HepG2 (cell line): ENCODE measurements around the gene BSND. TPM values are rescaled to one million over a fixed set of nuclear protein-coding genes. Genes with fewer than 3 reads are reported as not detected.
A peak's percentile ranks its signal among the peaks of the same experiment; 100 is the strongest.

Source experiments
- ARNT2 ChIP-seq: sonication (generic); formaldehyde crosslinking; IDR thresholded peaks from 2 replicates; pipeline ENCODE4 v1.8.0; 2022; ENCODE audit warnings: mild to moderate bottlenecking, low read depth, missing genetic modification reagents, moderate library complexity
- CCAR2 ChIP-seq: fragments of 200-400 bp; formaldehyde crosslinking; optimal IDR thresholded peaks from 2 replicates; pipeline ENCODE3; 2018; ENCODE audit warnings: low read depth, mild to moderate bottlenecking, low read length, moderate library complexity
- ETV5 ChIP-seq: IDR thresholded peaks from 2 replicates; pipeline ENCODE4 v1.6.1; 2018; ENCODE audit warnings: missing biosample characterization, missing genetic modification reagents, inconsistent platforms, borderline replicate concordance
- ETV6 ChIP-seq: sonication (generic); formaldehyde crosslinking; conservative IDR thresholded peaks from 2 replicates; pipeline ENCODE4 v1.4.0; 2020; ENCODE audit warnings: missing genetic modification reagents
- GZF1 ChIP-seq: sonication (generic); formaldehyde crosslinking; IDR thresholded peaks from 2 replicates; pipeline ENCODE4 v1.5.1; 2020; ENCODE audit warnings: mild to moderate bottlenecking, missing genetic modification reagents
- KAT8 ChIP-seq: IDR thresholded peaks from 2 replicates; pipeline ENCODE4 v1.6.1; 2016; ENCODE audit warnings: missing genetic modification reagents, missing compliant biosample characterization
- KMT2B ChIP-seq: IDR thresholded peaks from 2 replicates; pipeline ENCODE4 v1.6.1; 2016; ENCODE audit warnings: missing genetic modification reagents, missing compliant biosample characterization
- MTF1 ChIP-seq: sonication (generic); formaldehyde crosslinking; IDR thresholded peaks from 2 replicates; pipeline ENCODE4 v1.5.0; 2020; ENCODE audit warnings: missing genetic modification reagents
- NAIF1 ChIP-seq: sonication (generic); formaldehyde crosslinking; IDR thresholded peaks from 2 replicates; pipeline ENCODE4 v1.5.0; 2020; ENCODE audit warnings: mild to moderate bottlenecking, missing genetic modification reagents, borderline replicate concordance
- RBM22 ChIP-seq: fragments of 200-400 bp; formaldehyde crosslinking; optimal IDR thresholded peaks from 2 replicates; pipeline ENCODE3; 2017; ENCODE audit warnings: mild to moderate bottlenecking, low read length, moderate library complexity
- SRY ChIP-seq: sonication (generic); formaldehyde crosslinking; IDR thresholded peaks from 2 replicates; pipeline ENCODE4 v1.8.0; 2022; ENCODE audit warnings: mild to moderate bottlenecking, missing genetic modification reagents
- TOPORS ChIP-seq: sonication (generic); formaldehyde crosslinking; IDR thresholded peaks from 2 replicates; pipeline ENCODE4 v1.8.0; 2023; ENCODE audit warnings: mild to moderate bottlenecking, missing genetic modification reagents
- ZKSCAN8 ChIP-seq: IDR thresholded peaks from 2 replicates; pipeline ENCODE4 v1.6.1; 2016; ENCODE audit warnings: borderline replicate concordance, missing genetic modification reagents, missing compliant biosample characterization
- ZNF263 ChIP-seq: sonication (generic); formaldehyde crosslinking; IDR thresholded peaks from 2 replicates; pipeline ENCODE4 v1.4.0; 2020; ENCODE audit warnings: missing genetic modification reagents
- ZNF337 ChIP-seq: sonication (generic); formaldehyde crosslinking; IDR thresholded peaks from 2 replicates; pipeline ENCODE4 v1.5.1; 2020; ENCODE audit warnings: missing genetic modification reagents, low read depth, mild to moderate bottlenecking, borderline replicate concordance
- ZNF570 ChIP-seq: sonication (generic); formaldehyde crosslinking; IDR thresholded peaks from 2 replicates; pipeline ENCODE4 v1.4.0; 2020; ENCODE audit warnings: mild to moderate bottlenecking, missing genetic modification reagents, borderline replicate concordance
- ZNF720 ChIP-seq: sonication (generic); formaldehyde crosslinking; IDR thresholded peaks from 2 replicates; pipeline ENCODE4 v1.4.0; 2020; ENCODE audit warnings: missing genetic modification reagents
- ZNF724P ChIP-seq: sonication (generic); formaldehyde crosslinking; IDR thresholded peaks from 2 replicates; pipeline ENCODE4 v1.8.0; 2022; ENCODE audit warnings: missing genetic modification reagents, borderline replicate concordance
- ZNF766 ChIP-seq: sonication (generic); formaldehyde crosslinking; IDR thresholded peaks from 2 replicates; pipeline ENCODE4 v1.5.0; 2020; ENCODE audit warnings: missing genetic modification reagents, borderline replicate concordance
- ZNF768 ChIP-seq: sonication (generic); formaldehyde crosslinking; IDR thresholded peaks from 2 replicates; pipeline ENCODE4 v1.4.0; 2020; ENCODE audit warnings: missing genetic modification reagents
- polyA plus RNA-seq, 8 experiments: library from polyadenylated mRNA; depleted of rRNA in 3 of 8; stranded (reverse) in 7 of 8; unstranded in 1 of 8; fragments of >200 nt; fragmentation: Illumina TruSeq in 4 of 8; extraction: Trizol in 4 of 8; gene quantifications; 2 replicates each; pipeline versions ENCODE4 v1.2.1 to v1.2.3, GENCODE V29; 2011 to 2016; ENCODE audit warnings: low read depth in 4 of 8, missing spikeins in 1 of 8, mixed read lengths in 1 of 8; ENCODE audit not compliant: insufficient read depth in 1 of 8
- total RNA-seq, 5 experiments: library from RNA; depleted of rRNA; stranded (reverse); fragments of >200 nt; fragmentation: Illumina TruSeq; extraction: Trizol; gene quantifications; 2 replicates each; pipeline ENCODE4 v1.2.3, GENCODE V29; 2016; ENCODE audit warnings: low read depth in 1 of 5
- TF ChIP-seq, protein P1 (sequence below): sonication (generic); formaldehyde crosslinking; IDR thresholded peaks from 2 replicates; pipeline ENCODE4 v1.8.0; 2022; ENCODE audit warnings: mild to moderate bottlenecking, missing genetic modification reagents, borderline replicate concordance
- TF ChIP-seq, protein P2 (sequence below): sonication (generic); IDR thresholded peaks from 2 replicates; pipeline ENCODE4 v1.6.1; 2016; ENCODE audit warnings: low read depth, borderline replicate concordance
- TF ChIP-seq, protein P3 (sequence below): IDR thresholded peaks from 2 replicates; pipeline ENCODE4 v1.6.1; 2016; ENCODE audit warnings: missing compliant biosample characterization, missing genetic modification reagents, borderline replicate concordance
- TF ChIP-seq, protein P4 (sequence below): sonication (generic); formaldehyde crosslinking; IDR thresholded peaks from 2 replicates; pipeline ENCODE4 v1.5.1; 2020; ENCODE audit warnings: mild to moderate bottlenecking, missing genetic modification reagents, borderline replicate concordance
- TF ChIP-seq, protein P5 (sequence below): IDR thresholded peaks from 2 replicates; pipeline ENCODE4 v1.6.1; 2012; ENCODE audit warnings: inconsistent platforms

Gene BSND
- total and polyA plus RNA-seq, 2 of the 13 experiments (the other 11 are each of a cell fraction or from before 2014, with no cell fraction given): not detected

DNA sequence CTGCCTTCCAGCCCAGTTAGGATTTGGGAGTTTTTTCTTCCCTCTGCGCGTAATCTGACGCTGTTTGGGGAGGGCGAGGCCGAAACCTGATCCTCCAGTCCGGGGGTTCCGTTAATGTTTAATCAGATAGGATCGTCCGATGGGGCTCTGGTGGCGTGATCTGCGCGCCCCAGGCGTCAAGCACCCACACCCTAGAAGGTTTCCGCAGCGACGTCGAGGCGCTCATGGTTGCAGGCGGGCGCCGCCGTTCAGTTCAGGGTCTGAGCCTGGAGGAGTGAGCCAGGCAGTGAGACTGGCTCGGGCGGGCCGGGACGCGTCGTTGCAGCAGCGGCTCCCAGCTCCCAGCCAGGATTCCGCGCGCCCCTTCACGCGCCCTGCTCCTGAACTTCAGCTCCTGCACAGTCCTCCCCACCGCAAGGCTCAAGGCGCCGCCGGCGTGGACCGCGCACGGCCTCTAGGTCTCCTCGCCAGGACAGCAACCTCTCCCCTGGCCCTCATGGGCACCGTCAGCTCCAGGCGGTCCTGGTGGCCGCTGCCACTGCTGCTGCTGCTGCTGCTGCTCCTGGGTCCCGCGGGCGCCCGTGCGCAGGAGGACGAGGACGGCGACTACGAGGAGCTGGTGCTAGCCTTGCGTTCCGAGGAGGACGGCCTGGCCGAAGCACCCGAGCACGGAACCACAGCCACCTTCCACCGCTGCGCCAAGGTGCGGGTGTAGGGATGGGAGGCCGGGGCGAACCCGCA, 40.8 kb downstream of the BSND start, which contains the start of gene PCSK9 (continued):
- TF ChIP-seq MTF1 (CRISPR knock-in tag): no peak; the same call in none of the 2 replicates
- TF ChIP-seq, protein P1, sequence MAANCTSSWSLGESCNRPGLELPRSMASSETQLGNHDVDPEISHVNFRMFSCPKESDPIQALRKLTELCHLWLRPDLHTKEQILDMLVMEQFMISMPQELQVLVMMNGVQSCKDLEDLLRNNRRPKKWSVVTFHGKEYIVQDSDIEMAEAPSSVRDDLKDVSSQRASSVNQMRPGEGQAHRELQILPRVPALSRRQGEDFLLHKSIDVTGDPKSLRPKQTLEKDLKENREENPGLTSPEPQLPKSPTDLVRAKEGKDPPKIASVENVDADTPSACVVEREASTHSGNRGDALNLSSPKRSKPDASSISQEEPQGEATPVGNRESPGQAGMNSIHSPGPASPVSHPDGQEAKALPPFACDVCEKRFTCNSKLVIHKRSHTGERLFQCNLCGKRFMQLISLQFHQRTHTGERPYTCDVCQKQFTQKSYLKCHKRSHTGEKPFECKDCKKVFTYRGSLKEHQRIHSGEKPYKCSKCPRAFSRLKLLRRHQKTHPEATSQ (CRISPR knock-in tag): peak; percentile 90; the same call in 1 of the 2 replicates
- peak; percentile 85; the same call in 1 of the 2 replicates for TF ChIP-seq ZNF766 (CRISPR knock-in tag)
- peak; percentile 97 for TF ChIP-seq ARNT2 (CRISPR knock-in tag)
- peak; percentile 94; the same call in 1 of the 2 replicates for TF ChIP-seq ZNF337 (CRISPR knock-in tag)
- TF ChIP-seq ZNF263 (CRISPR knock-in tag): peak; percentile 92
- TF ChIP-seq SRY (CRISPR knock-in tag): peak; percentile 96
- TF ChIP-seq ETV5 (CRISPR knock-in tag): peak; percentile 32; the same call in 1 of the 2 replicates
- TF ChIP-seq, protein P2, sequence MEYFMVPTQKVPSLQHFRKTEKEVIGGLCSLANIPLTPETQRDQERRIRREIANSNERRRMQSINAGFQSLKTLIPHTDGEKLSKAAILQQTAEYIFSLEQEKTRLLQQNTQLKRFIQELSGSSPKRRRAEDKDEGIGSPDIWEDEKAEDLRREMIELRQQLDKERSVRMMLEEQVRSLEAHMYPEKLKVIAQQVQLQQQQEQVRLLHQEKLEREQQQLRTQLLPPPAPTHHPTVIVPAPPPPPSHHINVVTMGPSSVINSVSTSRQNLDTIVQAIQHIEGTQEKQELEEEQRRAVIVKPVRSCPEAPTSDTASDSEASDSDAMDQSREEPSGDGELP: peak; percentile 15; the same call in 1 of the 2 replicates
- TF ChIP-seq, protein P3, sequence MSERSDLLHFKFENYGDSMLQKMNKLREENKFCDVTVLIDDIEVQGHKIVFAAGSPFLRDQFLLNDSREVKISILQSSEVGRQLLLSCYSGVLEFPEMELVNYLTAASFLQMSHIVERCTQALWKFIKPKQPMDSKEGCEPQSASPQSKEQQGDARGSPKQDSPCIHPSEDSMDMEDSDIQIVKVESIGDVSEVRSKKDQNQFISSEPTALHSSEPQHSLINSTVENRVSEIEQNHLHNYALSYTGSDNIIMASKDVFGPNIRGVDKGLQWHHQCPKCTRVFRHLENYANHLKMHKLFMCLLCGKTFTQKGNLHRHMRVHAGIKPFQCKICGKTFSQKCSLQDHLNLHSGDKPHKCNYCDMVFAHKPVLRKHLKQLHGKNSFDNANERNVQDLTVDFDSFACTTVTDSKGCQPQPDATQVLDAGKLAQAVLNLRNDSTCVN (CRISPR knock-in tag): peak; percentile 36; the same call in 1 of the 2 replicates
- peak; percentile 99 for TF ChIP-seq TOPORS (CRISPR knock-in tag)
- TF ChIP-seq KAT8: peak; percentile 64; the same call in 1 of the 2 replicates
- 0 out of 2 replicates have a peak, but pooled peaks have one; percentile 65 for TF ChIP-seq KMT2B (CRISPR knock-in tag)
- TF ChIP-seq, protein P4, sequence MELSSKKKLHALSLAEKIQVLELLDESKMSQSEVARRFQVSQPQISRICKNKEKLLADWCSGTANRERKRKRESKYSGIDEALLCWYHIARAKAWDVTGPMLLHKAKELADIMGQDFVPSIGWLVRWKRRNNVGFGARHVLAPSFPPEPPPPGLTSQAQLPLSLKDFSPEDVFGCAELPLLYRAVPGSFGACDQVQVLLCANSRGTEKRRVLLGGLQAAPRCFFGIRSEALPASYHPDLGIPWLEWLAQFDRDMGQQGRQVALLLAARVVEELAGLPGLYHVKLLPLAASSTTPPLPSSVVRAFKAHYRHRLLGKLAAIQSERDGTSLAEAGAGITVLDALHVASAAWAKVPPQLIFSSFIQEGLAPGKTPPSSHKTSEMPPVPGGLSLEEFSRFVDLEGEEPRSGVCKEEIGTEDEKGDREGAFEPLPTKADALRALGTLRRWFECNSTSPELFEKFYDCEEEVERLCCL (CRISPR knock-in tag): peak; percentile 93; the same call in 1 of the 2 replicates
- TF ChIP-seq, protein P5, sequence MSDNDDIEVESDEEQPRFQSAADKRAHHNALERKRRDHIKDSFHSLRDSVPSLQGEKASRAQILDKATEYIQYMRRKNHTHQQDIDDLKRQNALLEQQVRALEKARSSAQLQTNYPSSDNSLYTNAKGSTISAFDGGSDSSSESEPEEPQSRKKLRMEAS: peak; percentile 69
- peak; percentile 79; the same call in 1 of the 2 replicates for TF ChIP-seq ETV6 (CRISPR knock-in tag)
- peak; percentile 71; the same call in 1 of the 2 replicates for TF ChIP-seq ZNF724P (CRISPR knock-in tag)
- peak; percentile 83 for TF ChIP-seq GZF1 (CRISPR knock-in tag)
- TF ChIP-seq CCAR2: no peak
- no peak for TF ChIP-seq RBM22
- TF ChIP-seq ZKSCAN8 (CRISPR knock-in tag): 0 out of 2 replicates have a peak, but pooled peaks have one; percentile 31
- TF ChIP-seq NAIF1 (CRISPR knock-in tag): peak; percentile 87; the same call in 1 of the 2 replicates
- no peak for TF ChIP-seq ZNF570 (CRISPR knock-in tag)
- peak; percentile 56 for TF ChIP-seq ZNF768 (CRISPR knock-in tag)
- no peak for TF ChIP-seq ZNF720 (CRISPR knock-in tag)
